H1 (cell line): ENCODE measurements around the gene MAPKAP1. TPM values are rescaled to one million over a fixed set of nuclear protein-coding genes. Genes with fewer than 3 reads are reported as not detected.

Source experiments
- CTCF ChIA-PET: fragments of 300-600 bp; sonication (Branson Sonifier 250); formaldehyde crosslinking; loops from one replicate; lab custom pipeline; 2021; ENCODE audit not compliant: partially characterized antibody; lab: Charles Lee
- POLR2A ChIA-PET: fragments of 300-600 bp; sonication (Branson Sonifier 250); formaldehyde crosslinking; loops from one replicate; lab custom pipeline; 2021; ENCODE audit warnings: inconsistent platforms; ENCODE audit not compliant: partially characterized antibody; lab: Charles Lee
- DNase-seq, 2 experiments: peaks; one replicate each; pipeline versions ENCODE4 v3.0.0 to v3.0.0-alpha.2; 2010 to 2022; ENCODE audit warnings: low spot score in 2 of 2, low read depth in 1 of 2, mixed read lengths in 1 of 2
- FAIRE-seq: peaks from 2 replicates; lab custom pipeline; 2011; peaks lifted over from hg19 to GRCh38; lab: Jason Lieb, UNC
- H2AFZ ChIP-seq: 2 replicates; pipeline ENCODE4 v1.8.1; 2012; ENCODE audit warnings: low read length, inconsistent platforms
- H2AK5ac ChIP-seq: 2 replicates; pipeline ENCODE4 v1.6.1; 2013; ENCODE audit warnings: low read depth, low read length
- H2BK120ac ChIP-seq: replicated peaks from 2 replicates; pipeline ENCODE3; 2013; ENCODE audit warnings: low read depth, low read length, inconsistent platforms
- H2BK12ac ChIP-seq: 2 replicates; pipeline ENCODE4 v1.6.1; 2013; ENCODE audit warnings: low read depth, low read length
- H2BK15ac ChIP-seq: 2 replicates; pipeline ENCODE4 v1.6.1; 2013; ENCODE audit warnings: low read length
- H2BK20ac ChIP-seq: 2 replicates; pipeline ENCODE4 v1.6.1; 2013; ENCODE audit warnings: low read length
- H2BK5ac ChIP-seq: 2 replicates; pipeline ENCODE4 v1.6.1; 2013; ENCODE audit warnings: low read depth, low read length
- H3K14ac ChIP-seq: 2 replicates; pipeline ENCODE4 v1.6.1; 2013; ENCODE audit warnings: inconsistent platforms; ENCODE audit not compliant: insufficient read length
- H3K18ac ChIP-seq: 2 replicates; pipeline ENCODE4 v1.6.1; 2013; ENCODE audit warnings: low read length; ENCODE audit errors: extremely low read depth
- H3K23ac ChIP-seq: 2 replicates; pipeline ENCODE4 v1.6.1; 2013; ENCODE audit warnings: inconsistent platforms; ENCODE audit not compliant: insufficient read length
- H3K23me2 ChIP-seq: 2 replicates; pipeline ENCODE4 v1.6.1; 2013; ENCODE audit warnings: low read depth, low read length
- H3K27ac ChIP-seq: 2 replicates; pipeline ENCODE4 v1.6.1; 2011; ENCODE audit warnings: low read depth, low read length, inconsistent platforms
- H3K27me3 ChIP-seq, 4 experiments: replicated peaks in 1 of 4; 1 replicate in 1 of 4; 2 replicates in 3 of 4; pipeline versions ENCODE4 v1.6.1 to v1.8.1; 2011 to 2013; ENCODE audit warnings: low read length in 3 of 4, mild to moderate bottlenecking in 3 of 4, inconsistent platforms in 2 of 4, mixed read lengths in 2 of 4, moderate library complexity in 1 of 4; ENCODE audit not compliant: control insufficient read depth in 3 of 4, insufficient read depth in 3 of 4; ENCODE audit errors: extremely low read depth in 1 of 4
- H3K36me3 ChIP-seq, 4 experiments: 2 replicates each; pipeline versions ENCODE4 v1.6.1 to v1.8.1; 2011 to 2013; ENCODE audit warnings: mild to moderate bottlenecking in 4 of 4, low read length in 3 of 4, moderate library complexity in 2 of 4, control low read depth in 1 of 4, inconsistent platforms in 1 of 4; ENCODE audit not compliant: insufficient read depth in 4 of 4, control insufficient read depth in 2 of 4
- H3K4ac ChIP-seq: replicated peaks from 2 replicates; pipeline ENCODE3; 2013; ENCODE audit warnings: low read length, low read depth, mixed read lengths, inconsistent platforms; ENCODE audit not compliant: insufficient read length
- H3K4me1 ChIP-seq, 4 experiments: replicated peaks in 1 of 4; 1 replicate in 1 of 4; 2 replicates in 3 of 4; pipeline versions ENCODE4 v1.6.1 to v1.8.1; 2011 to 2013; ENCODE audit warnings: low read length in 3 of 4, inconsistent platforms in 2 of 4, mixed read lengths in 1 of 4; ENCODE audit not compliant: insufficient read depth in 4 of 4, control insufficient read depth in 3 of 4
- H3K4me2 ChIP-seq, 2 experiments: 2 replicates each; pipeline versions ENCODE4 v1.6.1 to v1.8.1; 2011 to 2013; ENCODE audit warnings: low read depth in 2 of 2, low read length in 2 of 2, control low read depth in 1 of 2, inconsistent platforms in 1 of 2, mild to moderate bottlenecking in 1 of 2; ENCODE audit not compliant: insufficient read depth in 1 of 2
- H3K4me3 ChIP-seq, 4 experiments: fragments of 200-600, 300-600 bp in 1 of 4; sonication (generic), shearing (Covaris generic), sonication (Bioruptor Twin) in 1 of 4; 2 replicates each; pipeline versions ENCODE4 v1.5.1 to v1.8.1; 2011 to 2016; ENCODE audit warnings: low read length in 4 of 4, low read depth in 3 of 4, control low read depth in 2 of 4, inconsistent platforms in 2 of 4, mild to moderate bottlenecking in 2 of 4, mixed read lengths in 1 of 4, moderate library complexity in 1 of 4; ENCODE audit not compliant: insufficient read depth in 2 of 4; ENCODE audit errors: extremely low read depth in 1 of 4
- H3K56ac ChIP-seq: replicated peaks from 2 replicates; pipeline ENCODE3; 2013; ENCODE audit warnings: low read depth, mild to moderate bottlenecking, mixed read lengths, low read length, inconsistent platforms; ENCODE audit not compliant: insufficient read length
- H3K79me1 ChIP-seq: 2 replicates; pipeline ENCODE4 v1.6.1; 2013; ENCODE audit warnings: low read depth, low read length, control low read depth
- H3K79me2 ChIP-seq, 2 experiments: 2 replicates each; pipeline versions ENCODE4 v1.6.1 to v1.8.1; 2012 to 2013; ENCODE audit warnings: low read length in 2 of 2, mild to moderate bottlenecking in 2 of 2, inconsistent platforms in 1 of 2; ENCODE audit not compliant: insufficient read depth in 2 of 2, control insufficient read depth in 1 of 2
- H3K9ac ChIP-seq, 4 experiments: replicated peaks in 1 of 4; 1 replicate in 1 of 4; 2 replicates in 3 of 4; pipeline versions ENCODE4 v1.6.1 to v1.8.1; 2011 to 2013; ENCODE audit warnings: low read depth in 3 of 4, low read length in 3 of 4, control low read depth in 2 of 4, mild to moderate bottlenecking in 2 of 4, moderate library complexity in 2 of 4, inconsistent platforms in 1 of 4; ENCODE audit errors: extremely low read depth in 1 of 4
- H3K9me3 ChIP-seq, 2 experiments: 2 replicates each; pipeline versions ENCODE4 v1.6.1 to v1.8.1; 2012 to 2013; ENCODE audit warnings: mild to moderate bottlenecking in 2 of 2, moderate library complexity in 2 of 2, control low read depth in 1 of 2, inconsistent platforms in 1 of 2, low read depth in 1 of 2, low read length in 1 of 2, mixed read lengths in 1 of 2; ENCODE audit not compliant: insufficient read depth in 2 of 2
- H4K20me1 ChIP-seq, 2 experiments: replicated peaks in 1 of 2; 2 replicates each; pipeline versions ENCODE3 to v1.8.1; 2011 to 2013; ENCODE audit warnings: inconsistent platforms in 2 of 2, low read length in 2 of 2, mild to moderate bottlenecking in 1 of 2; ENCODE audit not compliant: insufficient read depth in 2 of 2, control insufficient read depth in 1 of 2
- H4K5ac ChIP-seq: 2 replicates; pipeline ENCODE4 v1.6.1; 2013; ENCODE audit warnings: low read length, low read depth, mixed read lengths, inconsistent platforms; ENCODE audit not compliant: insufficient read length
- H4K8ac ChIP-seq: 2 replicates; pipeline ENCODE4 v1.8.0; 2013; ENCODE audit warnings: mild to moderate bottlenecking, moderate library complexity, low read length, inconsistent platforms; ENCODE audit not compliant: insufficient read depth; ENCODE audit errors: extremely low read depth
- H4K91ac ChIP-seq: replicated peaks from 2 replicates; pipeline ENCODE3; 2013; ENCODE audit warnings: low read length, mixed read lengths, inconsistent platforms; ENCODE audit not compliant: insufficient read length
- NANOG ChIP-seq: IDR thresholded peaks from 2 replicates; pipeline ENCODE4 v1.6.1; 2011; ENCODE audit warnings: low read length, low read depth, mild to moderate bottlenecking, inconsistent platforms; ENCODE audit not compliant: insufficient read depth, poor library complexity, severe bottlenecking
- RAD21 ChIP-seq, 2 experiments: IDR thresholded peaks in 1 of 2; conservative IDR thresholded peaks in 1 of 2; 2 replicates each; pipeline ENCODE4 v1.6.1; 2011; ENCODE audit warnings: low read depth in 2 of 2, low read length in 2 of 2, improper control_type of control experiment in 1 of 2, inconsistent platforms in 1 of 2, mild to moderate bottlenecking in 1 of 2, moderate library complexity in 1 of 2
- RXRA ChIP-seq: IDR thresholded peaks from 2 replicates; pipeline ENCODE4 v1.6.1; 2011; ENCODE audit warnings: low read depth, mild to moderate bottlenecking, low read length, moderate library complexity; ENCODE audit not compliant: insufficient read depth
- SIN3A ChIP-seq, 2 experiments: IDR thresholded peaks in 1 of 2; conservative IDR thresholded peaks in 1 of 2; 2 replicates each; pipeline ENCODE4 v1.6.1; 2011 to 2012; ENCODE audit warnings: low read length in 2 of 2, improper control_type of control experiment in 1 of 2, low read depth in 1 of 2, mild to moderate bottlenecking in 1 of 2
- TCF12 ChIP-seq: IDR thresholded peaks from 2 replicates; pipeline ENCODE4 v1.6.1; 2011; ENCODE audit warnings: low read depth, mild to moderate bottlenecking, low read length
- WGBS, 2 experiments: shearing (Covaris generic) in 1 of 2; methylation state at CpG; one replicate each; pipeline versions ENCODE4 v1.1.6 to v1.1.7; 2013 to 2015; ENCODE audit warnings: low lambda C conversion rate in 2 of 2, mixed read lengths in 2 of 2, inconsistent platforms in 1 of 2, low coverage in 1 of 2, missing lambda C conversion rate in 1 of 2; ENCODE audit not compliant: insufficient replicate concordance in 2 of 2, insufficient coverage in 1 of 2, insufficient read length in 1 of 2; ENCODE audit errors: extremely low coverage in 1 of 2, missing lambda C conversion rate in 1 of 2; 5-methylcytosine and 5-hydroxymethylcytosine counted together
- polyA plus RNA-seq, 7 experiments: library from polyadenylated mRNA; depleted of rRNA in 3 of 7; stranded (reverse) in 5 of 7; unstranded in 2 of 7; fragments of >200 nt in 5 of 7; fragments of 200-250 nt in 2 of 7; gene quantifications; 1 replicate in 5 of 7; 2 replicates in 1 of 7; 4 replicates in 1 of 7; pipeline versions ENCODE4 v1.2.1 to v1.2.3, GENCODE V29; 2011 to 2013; ENCODE audit warnings: missing spikeins in 2 of 7, mixed read lengths in 2 of 7
- total RNA-seq: library from RNA; stranded (reverse); fragmentation: NEBNext Ultra II Directional; extraction: Animal tissue kit (Norgen Biotek cat#: 25700); gene quantifications from 2 replicates; pipeline ENCODE4 v1.2.1, GENCODE V29; 2021

Gene MAPKAP1
- total and polyA plus RNA-seq, 2 of the 8 experiments (the other 6 are each of a cell fraction or from before 2014, with no cell fraction given): 79.2 to 140 TPM

- H3K27ac ChIP-seq: no peak overlapping the region
- H2BK5ac ChIP-seq: no peak overlapping the region
- H3K36me3 ChIP-seq: no peaks in the 10 kb centered on the region
- peaks cover 4% of the 10 kb centered on the region; the same call in 1 of the 2 replicates for H3K79me1 ChIP-seq
- H3K27me3 ChIP-seq: peaks cover 0 to 2% (median 0%) of the 10 kb centered on the region in 4 experiments; a peak in 1 of 7 replicates
- no peak overlapping the region for H3K56ac ChIP-seq
- no peaks in the 10 kb centered on the region for H4K20me1 ChIP-seq
- H3K18ac ChIP-seq: no peak overlapping the region
- no peak overlapping the region for H2AFZ ChIP-seq
- no peak overlapping the region for H3K14ac ChIP-seq
- FAIRE-seq (no peak), DNase-seq (no peak)
- H4K91ac ChIP-seq: no peak overlapping the region
- peak overlapping the region; percentile 48 for H4K5ac ChIP-seq
- peak overlapping the region; percentile 16 to 39; a peak in 3 of 4 replicates for H3K4me2 ChIP-seq
- 0 out of 4 replicates have a peak, but pooled peaks of 1 of the 2 experiments have one; percentile 3 for TF ChIP-seq RAD21 (IDR thresholded peaks at IDR 0.05 in 1 of 2, conservative IDR thresholded peaks at IDR 0.05 in 1 of 2; ENCODE audit: low read depth in 2 of 2, low read length in 2 of 2)
- no peak for TF ChIP-seq SIN3A (conservative IDR thresholded peaks at IDR 0.05 in 1 of 2, IDR thresholded peaks at IDR 0.05 in 1 of 2; ENCODE audit: low read depth in 1 of 2, low read length in 2 of 2)
- peak; percentile 2 for TF ChIP-seq NANOG
- no peak for TF ChIP-seq RXRA
- 0 out of 2 replicates have a peak, but pooled peaks have one; percentile 44 for TF ChIP-seq TCF12
- H2BK120ac ChIP-seq: no peak overlapping the region
- no peak overlapping the region for H3K9ac ChIP-seq
- CTCF ChIA-PET: no interaction called here
- H2AK5ac ChIP-seq: no peak overlapping the region
- no peak overlapping the region for H2BK20ac ChIP-seq
- peaks cover 12 to 86% of the 10 kb centered on the region in 2 experiments for H3K79me2 ChIP-seq
- no peak overlapping the region for H4K8ac ChIP-seq
- H3K4me3 ChIP-seq: peak overlapping the region in 1 of 4 experiments; percentile 42; a peak in 2 of 8 replicates
- H3K9me3 ChIP-seq: no peaks in the 10 kb centered on the region
- H3K23ac ChIP-seq: no peak overlapping the region
- H3K4ac ChIP-seq: no peak overlapping the region
- H2BK12ac ChIP-seq: no peak overlapping the region
- WGBS, 2 experiments: 55% methylated on average over 2 of the region's 2 CpGs; no CpG with 5 or more reads in 1 of the 2 experiments
- H2BK15ac ChIP-seq: no peak overlapping the region
- POLR2A ChIA-PET: no interaction called here
- peaks cover 0 to 10% (median 6%) of the 10 kb centered on the region in 4 experiments; a peak in 5 of 7 replicates for H3K4me1 ChIP-seq
- no peaks in the 10 kb centered on the region for H3K23me2 ChIP-seq
These were observed 6.2 kb downstream of the MAPKAP1 start for GRCh38 chr9:125700791-125701190.
